NCI-H1105 treated with DMSO at 0.1 percent for 48 hours (cell line): ENCODE data around the gene DDAH1.
A peak's percentile ranks its signal among the peaks of the same experiment; 100 is the strongest.
"Not testable (repeated sequence)": the region's sequence is repeated elsewhere in the genome, so short reads cannot be mapped to it uniquely, and the experiment has no call there.

Experiments used
- DNase-seq: peaks from one replicate; lab custom pipeline; 2025; lab: John Stamatoyannopoulos, UW

Gene DDAH1

DNA sequence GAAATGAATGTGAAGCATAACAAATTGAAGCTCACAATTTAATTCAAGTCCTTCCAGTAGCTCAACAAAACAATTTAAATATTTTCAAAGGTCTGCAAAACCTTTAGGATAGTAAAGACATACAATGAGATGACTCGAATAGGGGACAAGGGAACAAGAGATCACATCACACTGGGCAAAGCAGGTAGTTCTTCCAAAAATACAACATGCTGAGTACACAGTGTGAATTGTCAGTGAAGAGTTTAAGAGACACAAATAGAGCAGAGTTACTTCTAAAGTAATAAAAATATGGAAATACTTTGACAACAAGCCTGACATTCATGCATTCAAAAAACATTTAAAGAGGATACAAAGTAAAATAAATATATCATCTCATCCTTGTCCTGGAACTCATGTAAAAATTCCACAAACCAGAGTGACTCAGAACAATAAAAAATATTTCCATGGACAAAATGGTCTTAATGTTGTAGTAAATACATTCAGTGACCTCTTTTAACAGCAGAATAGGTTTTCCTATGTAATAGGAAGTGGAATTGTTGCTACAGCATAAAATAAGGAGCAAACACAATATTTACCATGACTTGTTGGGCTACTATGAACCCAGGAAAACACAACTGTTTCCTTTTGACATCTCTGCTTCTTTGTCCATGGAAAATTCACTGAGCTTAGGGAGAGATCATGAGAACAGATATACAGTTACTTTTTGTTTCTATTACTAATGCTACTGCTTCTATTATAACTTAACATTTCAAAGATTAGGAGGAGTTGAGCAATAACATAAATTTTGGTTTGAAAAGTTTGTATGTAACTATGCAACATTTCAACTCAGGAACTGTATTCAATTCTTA, 104.9 kb downstream of the DDAH1 start:
- no peak for DNase-seq

DNA sequence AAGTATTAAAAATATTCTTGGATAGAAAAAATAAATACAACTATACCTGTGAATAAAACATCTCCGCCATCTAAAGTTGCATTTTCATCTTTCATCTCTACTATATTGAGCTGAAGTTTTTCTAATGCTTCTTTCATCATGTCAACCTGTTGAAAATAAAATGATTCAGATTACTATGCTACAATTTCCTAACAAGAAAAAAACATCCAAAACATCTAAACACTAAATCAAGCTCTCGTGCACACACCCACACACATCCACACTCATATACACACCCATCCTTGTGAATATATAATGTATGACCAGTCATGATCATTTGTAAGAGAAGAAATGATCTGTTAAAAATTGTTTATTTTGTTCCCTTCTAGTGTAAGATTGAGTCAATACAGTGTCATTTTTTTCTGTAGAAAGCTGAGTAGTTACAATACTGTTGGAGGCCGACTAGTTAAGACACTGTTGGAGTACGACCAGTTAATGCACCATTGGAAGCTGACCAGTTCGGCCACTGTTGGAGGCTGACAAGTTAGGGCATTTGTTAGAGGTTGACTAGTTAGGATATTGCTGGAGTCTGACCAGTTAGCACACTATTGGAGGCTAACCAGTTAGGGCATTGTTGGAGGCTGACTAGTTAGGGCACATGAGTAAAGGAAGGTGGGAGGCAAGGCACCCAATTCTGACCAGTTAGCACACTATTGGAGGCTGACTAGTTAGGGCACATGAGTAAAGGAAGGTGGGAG, 106.1 kb downstream of the DDAH1 start:
- no peak for DNase-seq

DNA sequence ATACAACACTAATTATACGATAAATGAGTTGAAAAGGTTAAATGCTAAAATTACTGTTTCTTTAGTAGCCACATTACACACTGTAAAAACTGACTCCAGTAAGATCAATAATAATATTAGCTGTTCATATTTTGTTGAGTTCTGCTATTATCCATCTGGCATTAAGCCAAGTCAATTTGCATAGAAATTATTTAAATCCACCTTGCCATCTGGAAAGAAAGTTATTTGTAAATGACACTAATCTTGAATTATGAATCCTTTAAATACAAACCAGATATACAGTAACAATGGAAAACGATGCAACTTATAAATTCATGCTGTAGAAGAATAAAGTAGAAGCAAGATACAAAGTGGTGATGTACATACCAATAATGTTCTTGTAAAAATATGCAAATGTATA, 107.1 kb downstream of the DDAH1 start:
- DNase-seq, result no peak

DNA sequence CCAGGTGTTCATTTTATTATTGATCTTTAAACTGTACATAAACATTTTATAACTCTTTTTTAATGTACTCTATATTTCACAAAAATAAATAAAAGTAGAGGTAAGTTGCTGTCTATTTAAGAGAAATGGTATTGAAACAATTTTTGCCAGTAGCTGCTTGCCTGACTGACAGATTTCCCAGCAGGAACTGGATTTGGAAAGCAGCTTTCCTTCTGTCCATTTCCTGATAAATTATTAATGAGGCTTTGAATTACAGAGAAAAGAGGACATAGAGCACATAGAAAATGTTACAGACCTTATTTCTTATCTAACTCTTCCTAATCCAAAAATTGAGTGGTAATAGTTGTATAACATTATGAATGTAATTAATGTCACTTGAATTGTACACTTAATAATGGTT, 108.8 kb downstream of the DDAH1 start:
- DNase-seq, result no peak

DNA sequence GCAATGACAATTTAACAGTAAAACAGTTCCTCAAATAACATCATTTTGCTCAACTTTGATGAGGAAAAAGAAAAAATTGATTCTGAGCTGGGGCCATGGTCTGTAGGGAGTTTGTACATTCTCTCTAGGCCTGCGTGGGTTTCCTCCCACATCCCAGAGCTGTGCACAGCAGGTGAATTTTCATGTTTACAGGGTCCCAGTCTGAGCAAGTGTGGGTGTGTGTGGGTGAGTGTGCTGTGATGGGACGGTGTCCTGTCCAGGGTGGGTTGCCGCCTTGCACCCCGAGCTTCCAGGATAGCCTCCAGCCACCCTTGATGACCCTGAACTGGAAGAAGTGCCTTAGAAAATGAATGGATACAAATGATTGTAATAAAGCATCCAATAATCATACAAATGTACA, 112.9 kb downstream of the DDAH1 start:
- no peak for DNase-seq

DNA sequence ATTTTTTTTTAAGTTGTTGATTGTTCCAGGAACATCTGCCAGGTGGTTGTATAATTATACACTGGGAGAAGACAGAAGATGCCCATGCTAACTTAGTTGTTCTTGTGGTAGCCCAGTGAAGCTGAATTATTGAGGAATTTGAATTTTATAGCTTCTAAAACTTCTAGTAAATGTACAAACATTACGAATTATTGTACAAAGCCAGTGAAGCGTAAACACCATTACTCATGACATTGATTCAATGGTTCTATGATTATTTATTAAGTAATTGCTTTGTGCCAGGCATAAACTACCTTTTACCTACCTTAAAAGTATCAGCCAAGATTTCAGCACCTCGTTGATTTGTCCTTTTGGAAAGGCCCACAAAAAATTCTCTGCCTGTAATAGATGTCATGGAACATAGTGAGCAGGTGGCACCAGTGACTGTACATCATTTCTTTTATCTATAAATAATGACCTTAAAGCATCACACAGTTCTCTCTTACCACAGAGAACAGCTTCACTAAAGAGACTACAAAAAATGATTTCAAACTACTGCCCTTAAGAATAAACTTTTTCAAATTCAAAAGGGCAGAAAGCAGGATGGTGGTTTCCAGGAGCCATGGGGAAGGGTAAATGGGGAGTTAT, 113.6 kb downstream of the DDAH1 start:
- DNase-seq, result no peak

DNA sequence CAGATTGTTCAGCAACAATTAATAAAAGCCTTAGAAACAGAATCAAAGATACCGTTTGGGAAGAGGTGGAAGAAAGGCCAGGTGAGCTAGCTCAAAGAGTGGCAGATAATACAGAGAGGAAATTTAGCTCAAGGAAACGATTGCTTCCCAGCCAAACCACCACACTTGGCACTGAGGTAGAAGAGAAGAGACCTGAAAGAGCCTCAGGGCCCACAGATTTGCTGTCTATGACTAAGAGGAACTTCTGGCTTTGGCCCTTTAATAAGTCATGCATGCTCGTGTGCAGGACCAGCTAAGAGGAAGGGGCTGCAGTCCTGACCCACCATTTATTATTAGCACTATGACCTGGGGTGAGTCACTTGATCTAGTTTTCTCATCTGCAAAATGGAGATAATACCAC, 115.7 kb downstream of the DDAH1 start:
- DNase-seq, result no peak

DNA sequence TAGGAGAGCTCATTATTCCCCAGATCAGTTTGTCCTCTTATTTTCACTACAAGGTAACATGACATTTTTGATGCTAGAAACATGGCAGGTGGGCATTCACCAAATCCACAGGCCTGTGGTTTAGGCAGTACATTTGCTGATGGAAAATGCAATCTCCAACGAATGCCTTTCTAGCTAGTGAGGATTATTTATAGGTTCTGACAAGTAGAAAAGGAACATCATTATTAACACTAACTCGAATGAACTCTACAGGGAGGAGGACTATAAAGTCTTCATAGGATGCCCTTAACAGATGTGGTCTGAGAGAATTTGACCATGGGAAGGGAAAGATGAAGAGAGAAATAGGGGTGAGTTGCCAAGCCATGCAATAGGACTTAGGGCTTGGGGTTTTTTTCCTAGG, 117.1 kb downstream of the DDAH1 start:
- no peak for DNase-seq

DNA sequence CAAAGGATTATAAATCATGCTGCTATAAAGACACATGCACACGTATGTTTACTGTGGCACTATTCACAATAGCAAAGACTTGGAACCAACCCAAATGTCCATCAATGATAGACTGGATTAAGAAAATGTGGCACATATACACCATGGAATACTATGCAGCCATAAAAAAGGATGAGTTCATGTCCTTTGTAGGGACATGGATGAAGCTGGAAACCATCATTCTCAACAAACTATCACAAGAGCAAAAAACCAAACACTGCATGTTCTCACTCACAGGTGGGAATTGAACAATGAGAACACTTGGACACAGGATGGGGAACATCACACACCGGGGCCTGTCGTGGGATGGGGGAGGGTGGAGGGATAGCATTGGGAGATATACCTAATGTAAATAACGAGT, 117.7 kb downstream of the DDAH1 start:
- DNase-seq, result not testable (repeated sequence)

DNA sequence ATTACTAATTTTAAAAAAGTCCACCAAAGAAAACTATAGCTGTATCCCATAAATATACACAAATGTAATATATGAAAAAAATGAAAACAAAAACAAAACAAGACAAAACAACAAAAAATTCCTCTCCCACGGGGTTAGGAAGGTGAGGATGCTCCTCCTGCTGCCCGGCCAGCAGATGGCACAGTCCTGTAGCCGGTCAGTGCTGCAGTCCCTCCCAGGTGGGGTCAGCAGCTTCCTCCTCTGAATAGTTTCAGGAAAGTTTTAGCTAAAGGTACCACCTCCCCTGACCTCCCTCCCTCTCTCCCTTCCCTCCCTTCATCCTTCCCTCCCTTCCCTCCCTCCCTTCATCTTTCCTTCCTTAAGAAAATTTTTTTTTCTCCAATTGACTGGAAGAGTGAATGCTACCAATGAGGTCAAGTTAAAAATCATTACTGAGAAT, 120.7 kb downstream of the DDAH1 start:
- peak; percentile 12 for DNase-seq

DNA sequence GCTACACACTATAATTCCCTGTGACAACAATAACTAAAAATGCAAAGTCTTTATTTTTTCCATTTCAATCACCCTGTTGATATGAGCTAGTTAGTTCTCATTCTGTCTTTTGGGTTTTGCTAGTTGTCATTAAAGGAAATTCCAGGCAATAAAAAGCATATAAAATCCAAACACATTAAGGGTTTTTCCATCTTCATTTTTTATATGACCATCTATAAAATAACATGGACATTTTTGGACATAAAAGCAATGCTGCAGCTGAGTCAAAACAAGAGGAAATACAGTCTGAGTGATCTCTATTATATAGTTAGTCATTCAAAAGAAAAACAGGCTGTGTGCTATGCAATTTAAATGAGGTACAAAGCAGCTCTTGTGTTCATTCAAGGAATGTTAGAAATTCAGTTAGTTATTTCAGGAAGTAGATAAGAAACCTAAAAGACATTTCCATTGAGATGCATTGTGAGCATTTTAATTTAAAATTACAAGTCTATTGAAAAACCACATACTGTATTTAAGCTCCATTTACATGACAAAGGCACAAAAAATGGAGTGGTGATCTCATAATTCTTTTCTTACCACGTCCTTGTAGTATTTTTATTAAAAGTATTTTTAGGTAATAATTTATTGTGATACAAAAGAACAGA, 121.2 kb downstream of the DDAH1 start:
- DNase-seq, result no peak

DNA sequence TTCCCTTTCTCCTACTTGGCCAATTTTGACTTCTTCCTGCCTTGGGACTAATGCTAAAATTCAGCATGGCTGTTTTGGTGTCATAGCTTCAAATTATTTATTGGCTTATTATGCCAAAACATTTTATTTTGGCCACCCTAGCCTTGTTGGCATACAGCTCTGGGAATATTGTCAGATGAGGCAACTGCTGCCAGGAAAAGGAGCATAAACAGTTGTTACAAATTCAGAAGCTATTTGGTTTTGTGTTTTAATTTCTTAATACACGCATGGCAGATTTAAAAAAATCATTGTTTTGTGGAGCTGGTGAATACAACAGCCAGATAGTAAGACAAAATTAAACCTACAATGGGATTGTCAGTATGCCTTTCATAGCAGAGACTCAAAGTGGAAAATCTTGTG, 121.7 kb downstream of the DDAH1 start:
- no peak for DNase-seq

DNA sequence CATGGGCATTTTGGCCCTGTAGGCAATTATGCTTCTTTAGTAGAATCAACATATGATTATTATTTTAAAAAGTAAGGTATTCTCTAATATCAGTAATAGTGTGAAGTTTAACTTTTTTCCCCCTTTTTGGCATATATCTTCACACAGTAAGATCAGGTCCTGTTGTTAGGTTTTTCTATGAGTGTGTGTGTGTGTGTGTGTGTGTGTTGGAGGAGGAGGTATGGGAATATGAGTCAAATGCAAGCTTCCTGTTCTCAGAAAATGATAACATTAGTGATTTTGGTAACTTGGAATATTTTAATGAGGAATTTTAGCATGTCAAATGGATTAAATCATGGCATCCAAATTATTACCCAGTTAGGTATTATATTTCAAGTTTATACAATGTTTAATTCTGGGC, 122.8 kb downstream of the DDAH1 start:
- no peak for DNase-seq

DNA sequence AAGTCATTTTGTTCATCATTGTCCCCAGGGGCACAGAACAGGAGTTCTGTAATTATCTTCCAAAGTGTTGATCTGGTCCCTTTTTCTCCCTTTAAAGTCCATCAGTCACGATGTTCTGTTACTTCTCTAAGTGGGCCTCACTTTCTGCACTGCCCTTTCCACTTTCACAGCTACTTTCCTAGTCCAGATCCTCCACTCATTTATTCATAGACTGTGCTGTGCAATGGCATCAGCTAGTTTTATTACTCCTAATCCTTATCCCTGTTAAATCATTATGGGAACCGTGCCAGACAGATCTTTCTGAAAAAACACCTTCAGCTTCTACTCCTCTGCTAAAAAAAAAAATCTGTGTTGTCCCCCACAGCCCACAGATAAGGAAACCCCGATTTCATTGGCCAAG, 124.5 kb downstream of the DDAH1 start:
- no peak for DNase-seq

DNA sequence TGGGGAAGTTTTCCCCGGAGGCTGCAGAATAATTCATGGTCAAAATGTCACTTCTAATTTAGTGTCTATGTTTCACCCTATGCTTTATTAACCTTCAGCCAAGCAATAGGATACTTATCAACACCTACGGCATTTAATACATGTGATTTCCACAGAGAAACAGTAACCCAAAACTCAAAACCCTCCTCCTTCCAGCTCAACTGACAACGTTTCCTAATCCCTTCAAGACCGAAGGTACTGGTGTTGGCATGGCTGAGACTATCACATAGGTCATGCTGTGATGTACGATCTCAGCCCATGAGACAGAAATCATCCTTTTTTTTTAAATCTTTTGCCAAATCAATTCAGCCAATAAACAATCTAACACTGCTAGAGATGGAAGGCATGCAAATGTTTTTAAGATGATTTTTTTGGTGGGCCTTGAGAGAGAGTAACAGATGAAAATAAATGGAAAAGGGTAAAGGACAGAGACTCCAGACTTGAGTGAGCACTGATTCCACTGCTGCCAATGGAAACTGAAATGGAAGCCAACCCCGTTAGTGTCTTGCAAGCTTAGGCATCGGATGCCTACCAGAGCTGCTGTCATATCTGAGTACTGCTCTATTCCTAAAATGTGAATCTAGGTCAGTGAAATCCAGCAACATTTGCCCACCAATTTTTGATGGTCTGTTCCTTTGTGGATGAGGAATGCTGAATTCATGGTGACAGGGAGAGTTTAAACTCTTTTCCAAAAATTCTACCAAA, 125.1 kb downstream of the DDAH1 start:
- DNase-seq, result no peak

DNA sequence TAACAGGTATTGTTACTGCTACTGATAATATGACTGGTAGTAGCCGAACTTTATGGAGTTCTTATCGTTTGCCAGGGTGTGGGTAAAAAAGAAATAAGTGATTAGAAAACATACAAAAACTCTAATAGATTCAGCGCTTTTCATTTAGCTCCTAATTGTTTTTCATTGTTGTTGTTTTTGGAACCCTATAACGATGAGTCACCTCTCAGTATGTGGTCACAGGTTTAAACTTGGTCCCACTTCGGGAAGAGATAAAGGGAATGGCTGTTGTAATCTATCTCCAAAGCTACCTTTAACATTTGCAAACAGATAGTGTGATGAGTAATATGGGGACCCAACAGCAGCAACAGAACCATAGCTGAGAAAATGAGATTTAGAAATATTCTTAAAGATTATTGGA, 125.9 kb downstream of the DDAH1 start:
- DNase-seq, result no peak

DNA sequence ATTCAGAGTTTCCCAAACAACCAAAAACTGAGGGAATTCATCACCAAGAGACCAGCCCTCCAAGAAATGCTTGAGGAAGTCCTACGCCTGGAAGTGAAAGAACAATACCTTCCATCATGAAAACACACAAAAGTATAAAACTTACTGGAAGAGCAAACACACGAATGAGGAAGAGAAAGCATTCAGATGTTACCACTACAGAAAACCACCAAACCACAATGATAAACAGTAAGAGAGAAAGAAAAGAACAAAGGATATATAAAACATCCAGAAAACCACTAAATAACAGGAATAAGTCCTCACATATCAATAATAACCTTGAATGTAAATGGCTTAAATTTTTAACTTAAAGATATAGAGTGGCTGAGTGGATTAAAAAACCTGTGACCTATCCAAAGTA, 130.0 kb downstream of the DDAH1 start:
- no peak for DNase-seq

DNA sequence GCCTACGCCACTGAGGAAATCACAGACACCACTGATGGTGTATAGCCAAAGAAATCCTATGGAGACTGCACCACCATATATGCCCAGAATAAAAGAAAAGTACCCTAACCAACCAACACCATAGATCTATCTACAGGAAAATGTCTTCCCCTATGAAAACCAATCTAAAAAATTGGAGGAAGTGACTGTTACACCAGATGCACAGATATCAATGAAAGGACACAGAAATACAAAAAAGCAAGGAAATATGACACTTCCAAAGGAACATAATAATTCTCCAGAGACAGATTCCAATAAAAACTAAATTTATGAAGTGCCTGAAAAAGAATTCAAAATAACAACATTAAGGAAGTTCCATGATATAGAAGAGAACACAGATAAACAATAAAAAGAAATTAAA, 131.8 kb downstream of the DDAH1 start:
- no peak for DNase-seq

DNA sequence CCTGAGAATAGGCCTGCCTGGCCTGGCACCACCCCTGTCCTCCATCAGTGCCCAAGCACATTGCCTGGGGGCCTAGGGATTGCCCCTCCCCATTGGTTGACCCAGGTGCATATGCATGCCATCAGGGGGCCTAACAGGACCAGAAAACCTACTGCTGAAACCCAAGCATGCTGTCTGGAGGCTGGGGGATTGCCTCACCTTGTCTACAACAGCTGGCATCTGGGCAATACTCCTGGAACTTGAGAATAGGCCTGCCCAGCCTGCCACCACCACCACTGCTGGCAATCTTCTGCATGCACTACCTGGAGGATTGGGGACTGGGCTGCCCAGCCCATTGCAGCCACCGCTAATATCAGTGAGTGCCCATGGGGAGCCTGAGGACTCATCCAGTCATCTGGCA, 132.4 kb downstream of the DDAH1 start:
- DNase-seq, result no peak

DNA sequence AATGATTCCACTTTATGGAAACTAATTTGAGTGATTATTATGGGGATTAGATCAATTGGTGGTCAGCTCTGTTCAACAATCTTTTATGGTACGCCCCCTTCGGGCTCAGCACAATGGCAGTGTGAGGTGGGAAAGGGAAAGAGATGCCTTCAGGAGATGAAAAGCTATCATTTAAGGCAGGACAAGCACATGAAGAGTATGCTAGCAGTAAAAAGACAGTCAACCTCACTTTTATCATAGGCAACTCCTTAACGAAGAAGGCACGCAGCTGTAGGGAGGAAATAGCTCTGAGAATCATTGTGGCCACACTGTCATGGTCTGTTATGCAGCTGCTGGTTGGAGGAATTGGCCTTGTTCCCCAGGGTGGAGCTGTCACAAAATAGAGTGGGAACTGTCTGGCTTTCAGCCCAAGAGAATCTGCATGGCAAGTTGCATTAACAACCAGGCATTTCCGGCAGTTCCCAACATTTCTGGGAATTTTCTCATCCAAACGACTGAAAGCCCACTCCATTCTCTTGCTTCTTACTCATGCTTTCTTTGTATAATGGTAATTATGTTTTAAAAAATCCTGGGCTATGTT, 134.2 kb downstream of the DDAH1 start:
- DNase-seq, result no peak

DNA sequence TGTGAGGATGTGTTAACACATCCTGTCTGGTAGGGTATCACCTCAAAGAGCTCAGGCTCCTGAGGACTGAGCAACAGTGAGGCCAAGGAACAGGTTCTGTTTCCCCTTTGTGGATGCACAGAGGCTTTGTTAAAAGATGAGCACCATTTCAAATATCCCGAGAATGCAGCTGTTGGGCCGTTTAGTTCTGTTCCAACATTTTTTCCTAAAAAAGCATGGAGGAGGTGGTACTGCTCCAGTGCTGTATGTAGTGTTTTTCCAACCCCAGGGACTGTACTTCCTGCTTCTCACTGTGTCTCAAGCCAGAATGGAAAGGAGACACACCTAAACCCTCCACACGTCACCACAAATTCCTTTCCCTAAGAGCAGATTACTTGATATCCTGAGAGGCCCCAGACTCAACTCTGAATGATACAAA, 134.7 kb downstream of the DDAH1 start:
- DNase-seq, result no peak
